Brain pericyte (primary cell): ENCODE results near the gene CASP12.

Source experiments
- DNase-seq: peaks from one replicate; pipeline ENCODE4 v3.0.0-alpha.2; 2012; ENCODE audit warnings: low read depth, low spot score

CASP12 gene

DNA sequence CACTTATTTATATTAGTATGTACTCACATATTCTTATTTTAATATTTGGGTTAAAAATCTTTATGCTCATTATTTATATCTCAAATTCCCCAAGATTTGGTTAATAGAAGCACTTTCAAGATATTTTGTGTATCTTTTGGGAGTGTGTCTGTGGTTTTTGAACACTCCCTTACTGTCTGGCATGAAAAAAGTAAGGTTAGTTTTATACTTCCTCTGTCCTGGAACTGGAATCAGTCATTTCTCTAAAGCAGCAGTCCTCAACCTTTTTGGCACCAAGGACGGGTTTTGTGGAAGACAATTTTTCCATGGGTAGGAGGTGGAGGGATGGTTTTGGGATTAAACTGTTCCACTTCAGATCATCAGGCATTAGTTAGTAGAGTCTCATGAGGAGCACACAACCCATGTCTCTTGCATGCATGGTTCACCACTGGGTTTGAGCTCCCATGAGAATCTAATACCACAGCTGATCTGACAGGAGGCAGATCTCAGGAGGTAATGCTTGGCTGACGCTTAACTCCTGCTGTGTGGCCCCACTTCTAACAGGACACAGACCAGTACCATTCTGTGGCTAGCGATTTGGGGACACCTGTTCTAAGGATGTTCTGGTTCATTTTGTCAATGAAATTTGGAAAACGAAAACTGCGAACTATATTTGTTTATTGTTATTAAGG, 60.2 kb downstream of the CASP12 start:
- no peak for DNase-seq

DNA sequence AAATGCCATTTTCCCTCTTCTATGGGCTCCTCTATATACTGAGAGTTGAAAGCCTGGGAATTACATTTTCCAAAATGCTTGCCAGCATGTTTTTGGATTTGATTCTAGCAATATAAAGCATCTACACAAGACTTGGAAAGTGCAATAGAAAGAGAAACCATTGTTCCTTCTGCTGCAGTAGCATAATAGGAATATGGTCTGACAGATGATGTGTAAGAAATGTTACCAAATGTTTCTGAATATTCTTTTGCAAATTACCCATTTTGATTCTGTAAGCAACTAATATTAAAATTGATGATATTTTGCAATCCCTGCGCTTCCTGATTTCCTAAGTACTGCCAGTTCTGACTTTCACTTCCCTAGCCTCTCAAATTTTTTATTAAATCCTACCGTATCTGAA, 61.6 kb downstream of the CASP12 start:
- no peak for DNase-seq
